Stimulated activated CD4-positive, alpha-beta T cell treated with anti-CD3 and anti-CD28 coated beads, Interleukin-12 subunit alpha, Interleukin-12 subunit beta, amount 100 ng/mL, for 24 hours (primary cell): ENCODE results near the gene CEP170.
"Not testable (repeated sequence)": the region's sequence is repeated elsewhere in the genome, so short reads cannot be mapped to it uniquely, and the experiment has no call there.

Source experiments
- DNase-seq, 2 experiments: peaks; one replicate each; pipeline ENCODE4 v3.0.0-alpha.2; 2020; ENCODE audit warnings: low read depth in 2 of 2

Gene CEP170

DNA sequence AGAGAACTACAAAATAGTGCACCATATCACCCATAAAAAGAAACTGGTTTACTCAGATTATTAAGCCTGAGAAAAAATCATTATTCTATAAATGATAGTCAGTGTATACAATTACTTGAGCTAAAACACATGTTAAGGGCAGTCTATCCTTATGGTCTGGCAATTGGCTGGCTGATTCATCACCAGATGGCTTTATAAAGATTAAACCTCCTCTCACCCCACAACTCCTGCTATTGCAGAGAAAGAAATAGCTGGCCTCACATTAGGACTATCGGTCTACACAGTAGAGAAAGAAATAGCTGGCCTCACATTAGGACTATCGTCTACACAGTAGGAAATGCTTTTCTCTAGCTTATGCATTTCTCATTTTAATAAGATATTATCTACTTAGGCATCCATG is 21.2 kb downstream of the CEP170 start:
- DNase-seq: no peak

DNA sequence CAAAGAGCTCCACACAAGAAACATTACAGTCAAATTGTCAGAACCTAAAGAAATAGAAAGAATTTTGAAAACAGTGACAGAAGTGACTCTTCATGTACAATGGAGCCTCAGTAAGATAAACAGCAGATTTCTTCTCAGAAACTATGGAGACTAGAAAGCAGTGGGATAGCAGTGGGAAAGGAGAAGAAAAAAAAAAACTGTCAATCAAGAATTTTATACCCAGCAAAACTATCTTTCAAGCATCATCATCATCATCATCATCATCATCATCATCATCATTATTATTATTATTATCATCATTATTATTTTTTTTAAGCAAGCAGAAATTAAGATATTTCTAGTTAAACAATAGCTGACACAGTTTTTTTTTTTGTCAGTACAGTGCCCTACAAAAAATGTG is 24.2 kb downstream of the CEP170 start:
- DNase-seq: no peak

GRCh38 chr1:243229526-243229925 is 25.6 kb downstream of the CEP170 start:
- DNase-seq: no peak

DNA sequence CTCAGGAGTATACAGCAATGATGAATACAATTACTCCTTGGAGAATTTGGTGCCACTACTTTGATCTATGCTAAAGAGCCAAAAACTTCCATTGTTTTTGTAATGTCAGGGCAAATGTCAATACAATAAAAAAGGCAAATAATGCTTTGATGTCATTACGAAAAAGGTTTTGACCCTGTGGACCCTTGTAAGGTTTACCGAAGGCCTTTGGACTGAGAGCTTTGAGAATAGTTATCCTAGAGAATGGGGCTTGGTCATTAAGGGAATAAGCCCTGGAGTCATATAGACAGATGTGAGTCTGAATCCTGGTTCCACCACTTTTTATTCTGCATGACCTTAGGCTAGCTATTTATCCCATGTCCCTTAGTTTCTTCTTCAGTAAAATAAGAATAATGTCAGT is 27.5 kb downstream of the CEP170 start:
- no peak for DNase-seq

GRCh38 chr1:243218059-243218458 is 37.0 kb downstream of the CEP170 start:
- DNase-seq: no peak

- DNase-seq: no peak
Measured at GRCh38 chr1:243217349-243217748, 37.7 kb downstream of the CEP170 start.

- DNase-seq: no peak
Measured at GRCh38 chr1:243216741-243217140, 38.3 kb downstream of the CEP170 start.

DNA sequence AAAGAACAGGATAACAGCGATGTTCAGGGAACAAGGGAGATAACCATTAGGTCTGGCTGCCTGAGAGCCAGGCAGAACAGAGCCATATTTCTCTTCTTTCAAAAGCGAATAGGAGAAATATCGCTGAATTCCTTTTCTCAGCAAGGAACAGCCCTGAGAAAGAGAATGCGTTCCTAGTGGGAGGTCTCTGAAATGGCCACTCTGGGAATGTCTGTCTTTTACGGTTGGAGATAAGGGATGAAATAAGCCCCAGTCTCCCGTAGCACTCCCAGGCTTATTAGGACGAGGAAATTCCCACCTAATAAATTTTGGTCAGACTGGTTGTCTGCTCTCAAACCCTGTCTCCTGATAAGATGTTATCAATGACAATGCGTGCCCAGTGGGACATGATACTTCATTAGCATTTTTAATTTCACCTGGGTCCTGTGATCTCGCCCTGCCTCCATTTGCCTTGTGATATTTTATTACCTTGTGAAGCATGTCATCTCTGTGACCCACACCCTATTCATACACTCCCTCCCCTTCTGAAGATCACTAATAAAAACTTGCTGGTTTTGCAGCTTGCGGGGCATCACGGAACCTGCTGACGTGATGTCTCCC is 39.7 kb downstream of the CEP170 start:
- DNase-seq: not testable (repeated sequence)

- no peak for DNase-seq
Measured at GRCh38 chr1:243213045-243213787, 41.9 kb downstream of the CEP170 start.

- not testable (repeated sequence) for DNase-seq
Measured at GRCh38 chr1:243211984-243212383, 43.1 kb downstream of the CEP170 start.

- not testable (repeated sequence) for DNase-seq
Measured at GRCh38 chr1:243205026-243205501, 50.0 kb downstream of the CEP170 start.

- not testable (repeated sequence) for DNase-seq
Measured at GRCh38 chr1:243204336-243204735, 50.7 kb downstream of the CEP170 start.

DNA sequence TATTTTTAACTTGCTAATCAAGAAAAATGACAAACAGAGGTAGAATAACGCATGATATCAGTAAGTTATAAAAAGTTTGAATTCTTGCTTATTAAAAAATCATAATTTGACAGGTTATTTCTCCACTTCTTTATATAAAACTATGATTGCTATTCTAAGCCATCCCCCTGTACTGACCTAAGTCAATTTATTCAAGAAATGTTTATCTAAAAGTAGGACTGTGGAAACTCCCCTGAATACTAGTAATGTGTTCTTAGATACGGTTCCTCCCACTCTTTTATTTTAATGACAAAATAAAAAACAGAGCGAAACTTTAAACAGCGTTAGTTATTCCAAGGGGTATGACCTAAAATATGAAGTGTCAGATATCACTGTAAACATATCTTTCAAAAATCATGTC is 51.9 kb downstream of the CEP170 start:
- DNase-seq: not testable (repeated sequence)

GRCh38 chr1:243201316-243201715 is 53.8 kb downstream of the CEP170 start:
- DNase-seq: not testable (repeated sequence)

DNA sequence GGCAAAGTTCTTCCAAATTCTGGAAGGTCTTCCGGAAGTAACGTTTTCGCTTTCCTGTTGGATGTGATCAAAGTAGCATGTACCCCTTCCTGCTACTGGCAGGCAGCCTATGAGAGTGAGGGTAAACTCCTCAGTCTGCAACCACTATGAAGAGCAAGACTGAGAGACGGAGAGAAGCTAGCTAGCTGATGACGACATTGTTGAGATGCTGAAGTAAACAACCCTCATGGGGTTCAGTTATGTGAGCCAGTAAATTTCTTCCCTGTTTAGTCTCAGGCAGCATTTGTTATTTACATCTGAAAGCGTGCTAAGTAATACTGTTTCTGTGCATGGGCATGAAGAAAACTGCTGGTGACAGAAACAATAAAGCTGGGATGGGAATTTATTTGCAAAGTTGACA is 57.6 kb downstream of the CEP170 start:
- DNase-seq: not testable (repeated sequence)

- not testable (repeated sequence) for DNase-seq
Measured at GRCh38 chr1:243193330-243193729, 61.8 kb downstream of the CEP170 start.

GRCh38 chr1:243186201-243186995 is 68.7 kb downstream of the CEP170 start:
- not testable (repeated sequence) for DNase-seq

DNA sequence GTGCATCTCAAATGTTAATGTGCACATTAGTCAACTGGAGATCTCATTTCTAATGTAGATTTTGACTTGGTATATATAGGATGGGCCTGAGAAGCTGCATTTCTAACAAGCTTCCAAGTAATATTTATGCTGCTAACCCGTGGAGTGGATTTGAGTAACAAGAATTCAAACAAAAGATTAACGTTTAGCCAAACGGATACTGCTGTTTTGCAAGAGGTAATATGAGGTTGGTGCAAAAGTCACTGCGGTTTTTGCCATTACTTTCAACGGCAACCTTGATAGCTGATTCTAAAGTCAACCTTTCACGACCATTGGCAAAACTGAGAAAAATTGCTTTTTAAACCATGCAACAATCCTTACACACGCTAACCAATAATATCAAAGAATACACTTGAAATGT is 70.3 kb downstream of the CEP170 start:
- not testable (repeated sequence) for DNase-seq

DNA sequence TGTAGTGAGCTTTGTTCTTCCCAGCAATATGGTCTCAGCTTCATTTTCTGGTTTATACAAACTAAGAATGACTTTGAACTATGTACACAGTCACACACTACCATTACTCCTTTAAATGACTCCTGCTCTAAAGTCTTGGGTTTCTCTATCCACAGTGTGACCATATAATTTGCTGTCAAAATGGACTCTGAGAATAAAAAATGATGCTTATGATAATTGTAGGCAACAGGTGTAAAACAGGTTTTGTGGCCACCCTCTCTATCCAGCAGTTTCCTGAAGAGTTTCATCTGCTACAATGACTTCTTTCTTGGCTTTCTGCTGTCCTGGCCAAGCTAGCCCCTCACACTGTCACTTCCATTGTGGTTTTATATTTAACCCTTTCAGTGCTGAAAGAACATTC is 71.4 kb downstream of the CEP170 start:
- DNase-seq: not testable (repeated sequence)

- not testable (repeated sequence) for DNase-seq
Measured at GRCh38 chr1:243183176-243183575, 71.9 kb downstream of the CEP170 start.

GRCh38 chr1:243179720-243180119 is 75.4 kb downstream of the CEP170 start:
- no peak for DNase-seq

GRCh38 chr1:243177792-243178191 is 77.3 kb downstream of the CEP170 start:
- not testable (repeated sequence) for DNase-seq
